Renal pelvis (tissue), 12 donors: ENCODE data around the gene C3orf18. TPM values are rescaled to one million over a fixed set of nuclear protein-coding genes. Genes with fewer than 3 reads are reported as not detected.

ENCODE experiments used
- DNase-seq: peaks from one replicate; pipeline ENCODE4 v3.0.0-alpha.2; 2013
- long read RNA-seq, 16 experiments: transcript quantifications; one replicate each; lab custom pipeline, GENCODE V29; 2026
- polyA plus RNA-seq, 3 donors: library from polyadenylated mRNA; unstranded; fragments of 120-200 nt; gene quantifications; one replicate each; pipeline ENCODE4 v1.2.1, GENCODE V29; 2013; ENCODE audit not compliant: insufficient read length in 3 of 3

C3orf18 gene
- 10 to 100 TPM; 15.7 to 21.2 (median 16.9) TPM for polyA plus RNA-seq
- long read RNA-seq, donor 1, partial matches to known transcripts = 10 of 17 reads
- long read RNA-seq, donor 1, other reads (novel, unspliced or antisense) = 0 of 17 reads
- long read RNA-seq, donor 2, partial matches to known transcripts = 0 of 8 reads
- long read RNA-seq, donor 2, other reads (novel, unspliced or antisense) = 0 of 8 reads
- long read RNA-seq, donor 3, partial matches to known transcripts = 0 of 1 reads
- long read RNA-seq, donor 3, other reads (novel, unspliced or antisense) = 0 of 1 reads
- long read RNA-seq, donor 4, partial matches to known transcripts = 32 of 43 reads
- long read RNA-seq, donor 4, other reads (novel, unspliced or antisense) = 6 of 43 reads
- long read RNA-seq, donor 5, partial matches to known transcripts = 0 of 2 reads
- long read RNA-seq, donor 5, other reads (novel, unspliced or antisense) = 0 of 2 reads
- long read RNA-seq, donor 6, partial matches to known transcripts = 0 of 2 reads
- long read RNA-seq, donor 6, other reads (novel, unspliced or antisense) = 0 of 2 reads
- long read RNA-seq, donor 7, partial matches to known transcripts = 0 of 5 reads
- long read RNA-seq, donor 7, other reads (novel, unspliced or antisense) = 0 of 5 reads
- long read RNA-seq, donor 8 = 0 reads
- long read RNA-seq, donor 9, partial matches to known transcripts = 0 of 4 reads
- long read RNA-seq, donor 9, other reads (novel, unspliced or antisense) = 0 of 4 reads
- long read RNA-seq, donor 10, transcript C3orf18-210 (4 exons, 788 nt) = major isoform, 6 of 11 reads
- long read RNA-seq, donor 10, partial matches to known transcripts = 5 of 11 reads
- long read RNA-seq, donor 10, other reads (novel, unspliced or antisense) = 0 of 11 reads
- long read RNA-seq, donor 11, partial matches to known transcripts = 7 of 8 reads
- long read RNA-seq, donor 11, other reads (novel, unspliced or antisense) = 0 of 8 reads
- long read RNA-seq, donor 12, transcript C3orf18-210 (4 exons, 788 nt) = major isoform, 5 of 42 reads
- long read RNA-seq, donor 12, partial matches to known transcripts = 14 of 42 reads
- long read RNA-seq, donor 12, other reads (novel, unspliced or antisense) = 22 of 42 reads
- long read RNA-seq, donor 13, partial matches to known transcripts = 0 of 1 reads
- long read RNA-seq, donor 13, other reads (novel, unspliced or antisense) = 0 of 1 reads
- long read RNA-seq, donor 14 = 0 reads
- long read RNA-seq, donor 15, partial matches to known transcripts = 13 of 18 reads
- long read RNA-seq, donor 15, other reads (novel, unspliced or antisense) = 0 of 18 reads
- long read RNA-seq, donor 16, partial matches to known transcripts = 0 of 8 reads
- long read RNA-seq, donor 16, other reads (novel, unspliced or antisense) = 0 of 8 reads

DNA sequence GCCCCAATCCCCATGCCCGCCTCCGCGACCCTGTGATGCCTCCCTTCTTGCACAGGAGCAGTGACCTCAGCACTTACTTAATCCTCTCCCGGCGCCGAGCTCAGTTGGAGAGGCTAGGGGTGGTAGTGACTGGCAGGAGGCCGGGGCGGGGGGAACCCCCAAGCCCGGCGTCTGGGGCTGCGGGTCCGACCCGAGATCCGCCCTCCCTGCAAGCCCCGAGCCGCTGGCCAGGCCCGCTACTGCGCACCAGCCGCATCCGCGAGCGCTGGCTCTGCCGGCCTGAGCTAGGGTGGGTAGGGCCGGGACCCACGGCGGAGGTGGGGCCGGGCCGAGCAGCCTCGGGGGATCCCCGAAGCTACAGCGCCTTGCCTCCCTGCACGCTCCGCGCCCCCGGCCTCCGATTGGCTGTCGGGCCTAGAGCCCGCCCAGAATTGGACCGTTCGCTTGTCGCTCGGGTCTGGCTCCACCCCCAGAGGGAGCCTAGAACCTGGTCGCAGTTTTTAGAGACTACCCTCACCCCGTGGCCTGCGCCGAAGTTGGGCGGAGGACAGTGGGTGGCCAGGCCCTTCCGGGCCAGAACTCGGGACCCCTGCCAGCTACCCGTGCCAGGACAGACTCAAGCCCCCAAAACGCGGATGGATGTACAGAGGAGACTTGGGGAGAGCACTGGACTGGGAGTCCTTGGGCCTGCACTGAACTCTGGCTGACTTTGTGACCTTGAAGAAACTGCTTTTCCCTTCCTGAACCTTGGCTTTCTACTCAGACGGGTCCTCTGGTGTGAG is at the start of gene C3orf18:
TSS of gene C3orf18 (minus strand) at position 362 of the 782 bp plus-strand sequence. CDS start 2,048 bp downstream, outside the sequence.
- DNase-seq = peak; percentile 82

DNA sequence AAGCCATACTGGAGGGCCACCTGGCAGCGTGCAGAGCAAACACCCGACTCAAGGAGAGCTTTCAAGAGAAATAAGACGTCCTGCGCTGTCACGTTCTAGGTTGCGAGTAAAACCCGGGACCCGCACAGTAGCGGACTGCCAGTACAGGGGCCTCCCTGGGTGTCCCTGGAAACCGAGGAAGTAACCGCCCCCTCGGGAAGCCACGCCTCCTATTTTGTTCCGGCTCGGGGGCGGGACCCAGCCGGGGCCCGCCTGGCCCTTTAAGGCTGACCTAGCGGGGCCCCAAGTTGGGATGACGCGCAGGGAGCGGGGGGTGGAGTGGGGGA is 49.2 kb upstream of the C3orf18 start:
- peak; percentile 92 for DNase-seq

DNA sequence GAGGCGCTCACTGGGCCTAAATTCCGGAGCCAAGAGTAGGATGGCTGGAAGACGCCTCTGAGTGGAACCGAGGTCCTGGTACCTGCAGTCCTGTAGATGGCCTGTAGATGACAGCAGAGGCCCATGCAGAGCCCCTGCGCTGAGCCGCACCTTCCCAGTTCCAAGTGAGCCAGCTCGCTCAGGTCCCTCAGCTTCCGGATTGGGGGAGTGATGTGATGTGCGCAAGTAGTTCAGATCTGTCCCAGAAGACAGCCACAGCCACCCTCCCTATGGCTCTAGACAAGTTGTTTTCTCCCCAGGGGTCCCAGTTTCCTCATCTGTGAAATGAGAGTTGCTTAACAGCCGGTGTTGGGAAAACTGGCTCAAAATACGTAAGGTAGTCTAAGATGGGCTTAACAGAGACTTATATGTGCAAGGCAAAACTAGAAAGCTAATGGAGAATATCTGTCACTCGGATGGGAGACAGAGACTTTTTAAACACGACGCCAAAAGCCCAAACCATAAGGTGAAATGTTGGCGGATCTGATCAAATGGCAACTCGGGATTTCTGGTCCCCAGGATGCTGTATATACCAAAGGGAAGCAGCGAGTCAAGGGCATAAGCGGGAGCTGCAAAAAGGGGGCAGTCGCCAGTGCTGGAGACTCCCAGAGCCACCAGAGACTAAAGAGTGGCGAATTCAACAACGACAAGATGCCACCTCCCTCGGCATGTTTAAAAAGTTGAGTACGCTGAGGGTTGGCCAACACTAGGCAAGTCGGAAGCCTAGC is 48.6 kb upstream of the C3orf18 start:
- peak; percentile 83 for DNase-seq

DNA sequence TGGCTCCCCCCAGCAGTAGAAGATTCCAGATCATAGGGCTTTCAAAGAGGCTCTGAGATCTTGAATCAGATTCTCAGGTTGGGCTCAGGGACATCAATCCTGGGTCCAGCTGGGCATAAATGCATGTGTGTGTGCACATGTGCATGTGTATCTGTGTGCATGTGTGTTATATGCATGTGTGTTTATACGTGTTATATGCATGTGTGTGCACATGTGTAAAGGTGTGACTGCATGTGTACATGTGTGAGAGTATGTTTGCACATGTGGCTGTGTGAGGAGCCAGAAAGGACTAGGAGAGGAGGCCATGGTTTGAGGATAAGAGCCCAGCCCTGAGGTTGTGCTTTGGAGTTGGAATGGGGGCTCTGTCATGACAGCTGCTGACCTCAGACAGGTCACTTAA is 47.6 kb upstream of the C3orf18 start:
- DNase-seq = no peak

DNA sequence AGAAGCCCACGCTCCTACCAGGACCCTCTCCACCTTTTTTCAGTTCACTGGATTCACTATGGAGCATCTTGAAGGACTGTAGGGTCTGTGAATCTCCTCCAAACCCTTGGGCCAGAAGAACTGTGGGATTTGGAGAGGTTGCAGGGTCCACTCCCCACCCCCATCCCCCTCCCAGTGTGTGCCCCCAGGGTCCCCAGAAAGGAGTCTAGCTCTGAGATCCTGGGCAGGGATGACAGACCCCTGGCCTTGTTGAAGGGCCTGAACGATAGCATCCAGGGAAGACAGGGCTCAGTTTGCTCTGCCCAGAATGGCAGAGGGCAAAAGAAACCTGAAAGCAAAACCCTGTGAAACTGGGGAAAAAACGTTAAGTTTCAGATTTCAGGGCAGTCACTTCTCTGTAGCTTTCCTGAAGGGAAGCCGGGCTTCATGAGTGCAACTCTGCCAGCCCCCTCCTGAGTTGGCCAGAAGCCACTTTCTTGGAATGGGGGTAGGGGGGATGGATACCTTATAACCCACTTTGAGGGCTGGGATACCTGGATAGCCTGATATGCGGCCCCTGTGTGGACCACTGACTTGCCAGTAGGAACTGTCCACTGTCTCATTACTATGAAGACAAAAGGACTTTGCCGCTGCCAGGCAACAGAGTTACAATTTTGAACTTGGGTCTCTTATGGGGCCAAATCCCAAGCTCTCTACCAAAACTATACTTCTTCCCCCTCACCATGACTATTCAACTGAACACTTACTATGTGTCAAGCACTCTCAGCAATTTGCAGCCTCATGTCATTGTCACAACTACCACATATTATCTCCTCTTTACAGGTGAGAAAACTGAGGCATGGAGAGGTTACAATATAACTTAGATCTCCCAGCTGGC is 45.7 kb upstream of the C3orf18 start:
- no peak for DNase-seq

DNA sequence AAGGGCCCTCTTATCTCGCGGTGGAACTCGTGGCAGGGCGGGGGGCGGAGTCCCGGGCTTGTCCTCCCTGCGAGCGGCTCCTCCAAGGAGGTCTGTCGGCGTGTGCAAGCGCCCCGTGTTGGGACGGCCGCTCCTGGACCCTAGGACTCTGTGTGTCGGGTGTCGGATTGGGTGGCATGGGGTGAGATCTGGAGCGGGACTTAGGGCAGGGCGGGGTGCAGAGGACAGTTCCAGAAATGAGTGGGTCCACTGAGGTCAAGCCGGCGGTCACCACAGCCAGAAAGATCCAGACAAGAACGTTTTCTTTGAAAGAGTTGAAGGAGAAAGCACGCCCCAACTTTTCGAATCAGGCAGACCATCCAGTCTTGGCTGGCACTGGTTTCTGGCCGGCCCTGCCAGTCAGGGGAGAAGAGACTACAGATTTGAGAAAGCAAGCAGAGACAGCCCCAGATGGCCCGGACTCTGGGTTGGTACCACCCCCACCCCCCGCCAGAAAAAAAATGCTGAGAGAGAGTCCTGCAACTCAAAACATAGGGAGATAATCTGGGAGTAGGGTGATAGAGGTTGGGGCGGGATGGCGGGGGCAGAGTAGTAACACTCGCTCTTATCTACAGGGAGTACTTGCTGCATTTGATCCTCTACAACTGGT is 44.8 kb upstream of the C3orf18 start:
- no peak for DNase-seq

DNA sequence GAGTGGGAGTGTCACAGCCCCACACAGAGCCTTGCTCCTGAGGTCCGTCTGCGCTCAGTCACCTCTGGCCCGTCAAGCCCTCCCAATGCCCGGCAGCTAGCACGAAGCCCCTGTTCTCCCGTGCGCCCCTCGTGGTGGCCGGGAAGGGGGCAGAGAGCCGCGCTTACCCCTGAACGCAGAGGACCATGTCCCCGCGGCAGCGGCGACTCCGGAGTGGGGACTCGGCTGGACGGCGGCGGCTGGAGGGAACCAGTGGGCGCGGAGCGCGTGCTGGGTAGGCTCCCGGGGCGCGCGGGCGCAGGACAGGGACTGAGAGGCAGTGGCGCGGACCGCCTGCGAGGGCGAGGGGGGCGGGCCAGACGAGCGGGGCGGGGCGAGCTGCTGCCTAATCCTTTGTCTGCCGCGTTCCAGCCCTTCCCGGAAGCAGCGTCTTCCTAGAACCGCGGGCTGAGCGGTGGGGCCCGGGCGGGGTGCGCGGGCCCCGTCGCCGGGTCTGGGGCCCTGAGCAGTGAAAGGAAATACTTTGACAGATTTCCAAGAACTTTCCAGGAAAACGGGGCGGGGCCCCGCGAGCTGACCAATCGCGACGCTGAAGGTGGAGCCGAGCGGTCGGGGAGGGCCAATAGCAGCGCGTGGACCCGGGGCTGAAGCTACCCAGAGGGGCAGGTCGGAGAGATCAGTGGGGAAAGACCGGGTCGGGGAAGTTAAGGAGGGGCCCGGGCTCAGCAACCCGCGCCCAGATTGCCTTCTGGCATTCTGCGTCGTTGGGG is 44.1 kb upstream of the C3orf18 start, which contains the start of gene CISH:
TSS of gene CISH (minus strand) at position 311 of the 770 bp plus-strand sequence. CDS start at position 187, 124 bp downstream.
- DNase-seq = peak; percentile 97

DNA sequence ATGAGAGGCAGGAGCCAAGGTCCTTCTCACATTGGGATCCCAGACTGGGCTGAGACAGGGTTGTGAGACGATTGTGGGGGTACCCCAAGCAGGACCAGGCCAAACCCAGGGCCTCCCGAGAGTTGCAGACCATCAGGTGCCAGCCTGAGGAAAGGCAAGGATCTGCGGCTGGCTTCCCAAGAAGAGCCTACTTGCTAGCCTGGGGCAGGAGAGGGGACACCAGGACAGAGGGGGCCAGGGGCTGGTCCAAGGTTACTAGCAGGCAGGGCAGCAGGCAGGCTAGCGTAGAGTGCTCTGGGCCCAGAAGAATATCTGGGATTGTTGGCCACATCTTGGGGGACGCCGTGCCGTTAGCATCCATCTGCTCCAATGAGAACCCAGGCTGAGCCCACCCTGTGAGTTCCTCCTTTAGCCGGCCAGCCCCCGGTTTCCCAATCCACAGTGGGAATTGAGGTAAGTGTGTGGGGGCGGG is 43.5 kb upstream of the C3orf18 start:
- no peak for DNase-seq

DNA sequence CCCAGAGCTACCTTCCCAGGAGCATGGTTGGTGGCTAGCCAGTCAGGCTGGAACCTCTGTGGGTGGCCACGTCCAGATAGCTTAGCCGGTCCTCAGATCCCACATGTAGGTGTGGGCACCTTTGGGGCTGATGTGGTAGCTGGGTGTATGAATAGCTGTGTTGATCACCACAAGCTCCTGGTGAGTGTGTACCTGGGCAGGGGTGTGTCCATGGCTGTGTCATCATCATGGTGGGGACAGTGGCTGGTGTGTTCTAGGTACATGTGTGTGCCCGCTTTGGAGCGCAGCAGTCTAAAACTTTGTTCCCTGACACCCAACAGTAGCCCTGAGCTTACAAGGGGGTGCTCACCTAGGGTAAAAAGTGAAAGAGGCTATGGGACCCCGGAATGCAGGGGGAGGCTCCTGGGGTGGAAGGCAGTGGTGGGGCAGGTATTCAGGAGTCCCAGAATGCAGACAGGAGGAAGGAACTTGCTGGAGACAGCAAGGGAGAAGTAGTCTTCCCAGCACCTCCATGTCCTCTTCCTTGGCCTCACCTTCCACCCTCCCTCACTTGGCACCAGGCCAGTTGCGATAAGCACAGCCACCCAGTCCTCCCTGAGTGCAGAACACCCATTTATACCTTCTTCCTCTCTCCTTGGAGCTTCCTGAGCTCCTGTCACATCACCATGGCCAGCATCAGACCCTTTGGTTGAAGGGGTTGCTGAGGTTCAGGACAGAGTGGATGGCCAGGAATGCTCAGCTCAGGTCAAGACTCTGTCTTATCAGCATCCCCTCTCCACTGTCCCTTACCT is 42.8 kb upstream of the C3orf18 start:
- no peak for DNase-seq

DNA sequence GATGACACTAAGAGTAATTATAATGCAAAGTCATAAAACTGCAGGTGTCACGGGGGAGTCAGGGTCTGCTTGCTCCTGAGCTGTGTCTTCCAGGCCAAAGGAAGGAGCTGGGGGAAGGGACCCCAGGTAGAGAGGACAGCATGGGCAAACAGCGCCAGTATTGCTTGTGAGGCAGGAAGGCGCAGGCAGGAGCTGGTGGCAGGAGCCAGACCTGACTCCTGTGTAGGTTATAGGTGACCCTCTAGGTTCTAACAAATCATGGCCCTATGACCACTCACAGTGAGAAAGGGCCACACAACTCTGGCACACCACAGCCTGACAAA is 42.2 kb upstream of the C3orf18 start:
- no peak for DNase-seq

DNA sequence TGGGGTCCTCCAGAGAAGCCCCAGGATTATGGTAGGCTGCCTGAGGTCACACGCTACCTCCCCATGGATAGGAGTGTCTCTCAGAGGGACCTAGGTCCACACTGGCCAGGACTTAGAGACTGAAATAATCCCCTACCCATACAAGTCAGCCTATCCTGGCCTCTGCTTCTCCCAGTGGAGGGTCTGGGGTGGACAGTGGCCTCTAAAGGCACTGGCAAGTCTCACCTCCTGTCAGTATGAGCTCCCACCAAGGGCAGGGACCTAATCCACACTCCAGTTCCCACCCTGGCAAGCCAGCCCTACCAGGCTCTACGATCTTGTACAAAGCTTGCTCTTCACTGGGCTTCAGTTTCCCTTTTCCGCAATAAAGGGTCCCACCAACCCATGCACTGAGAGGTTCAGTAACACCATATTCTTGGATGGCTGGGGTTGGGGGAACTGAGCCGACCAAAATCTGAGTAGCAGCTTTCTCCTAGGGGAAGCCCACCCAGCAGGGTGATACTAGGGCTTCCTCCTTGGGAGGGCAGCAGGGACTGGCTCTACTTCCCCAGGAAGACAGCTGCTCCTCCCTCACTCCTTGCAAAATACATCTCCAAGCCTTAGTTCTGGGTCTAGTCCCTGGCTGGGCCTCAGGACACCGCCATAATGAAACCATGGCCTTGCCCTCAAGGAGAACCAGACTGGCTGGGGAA is 41.7 kb upstream of the C3orf18 start:
- DNase-seq = no peak

DNA sequence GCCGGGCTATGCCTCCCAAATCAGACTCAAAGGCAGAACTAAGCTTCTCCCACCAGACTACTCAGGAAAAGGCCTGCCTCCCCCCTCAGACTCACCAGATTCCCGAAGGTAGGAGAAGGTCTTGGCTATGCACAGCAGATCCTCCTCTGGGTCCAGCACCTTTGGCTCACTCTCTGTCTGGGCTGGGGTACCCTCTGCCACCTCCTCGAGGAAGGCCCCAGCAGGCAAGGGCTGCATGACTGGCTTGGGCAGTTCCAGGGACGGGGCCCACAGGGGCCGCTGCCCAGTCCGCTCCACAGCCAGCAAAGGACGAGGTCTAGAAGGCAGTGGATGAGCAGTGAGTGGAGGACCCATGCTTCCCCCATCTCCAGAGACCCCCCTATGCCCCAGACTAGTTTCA is 40.7 kb upstream of the C3orf18 start:
- DNase-seq = no peak

DNA sequence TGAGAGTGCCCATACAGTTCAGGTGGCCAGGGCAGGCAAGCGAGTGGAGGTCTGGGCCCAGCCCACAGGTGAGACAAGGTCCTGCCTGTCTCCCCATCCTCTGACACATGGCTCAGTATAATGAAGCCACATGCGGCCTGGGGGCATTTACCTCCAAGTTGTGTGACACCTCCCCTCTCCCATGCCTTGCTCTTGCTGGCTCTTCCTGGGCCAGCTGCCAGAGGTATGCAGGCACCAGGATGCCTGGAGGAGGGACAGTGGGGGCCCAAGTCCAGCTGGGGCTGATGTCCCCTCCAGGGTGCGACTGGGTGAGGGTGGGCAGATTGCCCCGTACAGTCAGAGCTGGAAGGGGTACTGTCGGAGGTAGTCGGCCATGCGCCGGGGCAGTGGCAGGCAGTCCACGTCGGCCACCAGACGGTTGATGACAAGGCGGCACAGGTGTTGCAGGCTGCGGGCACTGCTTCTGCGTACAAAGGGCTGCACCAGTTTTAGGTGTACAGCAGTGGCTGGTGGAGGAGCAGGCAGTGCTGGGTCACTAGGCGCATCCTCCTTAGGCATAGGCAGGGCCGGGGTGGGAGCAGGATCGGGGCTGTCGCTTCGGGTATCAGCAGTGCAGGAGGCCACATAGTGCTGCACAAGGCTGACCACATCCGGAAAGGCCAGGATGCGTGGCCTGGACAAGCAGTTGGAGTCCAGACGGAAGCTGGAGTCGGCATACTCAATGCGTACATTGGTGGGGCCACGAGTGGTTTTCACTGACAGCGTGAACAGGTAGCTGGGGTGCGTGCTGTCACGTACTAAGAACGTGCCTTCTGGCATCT is 39.9 kb upstream of the C3orf18 start:
- no peak for DNase-seq

DNA sequence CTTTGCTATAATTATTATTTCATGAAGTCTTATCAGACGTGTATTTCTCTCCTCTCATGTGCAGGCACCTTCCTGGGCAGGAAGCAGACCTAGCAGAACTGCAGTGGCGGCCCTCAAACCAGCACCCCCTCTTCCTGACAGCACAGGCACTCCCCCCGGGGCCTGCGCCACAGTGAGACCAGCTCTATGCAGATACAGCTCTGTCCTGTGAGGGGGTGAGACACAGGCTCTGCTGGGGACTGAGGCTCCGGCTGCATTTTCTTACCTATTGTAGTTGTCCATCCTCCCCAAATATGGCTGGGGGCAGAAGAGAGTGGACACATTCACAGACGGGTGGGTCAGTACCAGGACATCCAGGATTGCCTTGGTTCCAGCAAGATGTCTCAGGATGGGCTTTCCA is 39.0 kb upstream of the C3orf18 start:
- DNase-seq = no peak

DNA sequence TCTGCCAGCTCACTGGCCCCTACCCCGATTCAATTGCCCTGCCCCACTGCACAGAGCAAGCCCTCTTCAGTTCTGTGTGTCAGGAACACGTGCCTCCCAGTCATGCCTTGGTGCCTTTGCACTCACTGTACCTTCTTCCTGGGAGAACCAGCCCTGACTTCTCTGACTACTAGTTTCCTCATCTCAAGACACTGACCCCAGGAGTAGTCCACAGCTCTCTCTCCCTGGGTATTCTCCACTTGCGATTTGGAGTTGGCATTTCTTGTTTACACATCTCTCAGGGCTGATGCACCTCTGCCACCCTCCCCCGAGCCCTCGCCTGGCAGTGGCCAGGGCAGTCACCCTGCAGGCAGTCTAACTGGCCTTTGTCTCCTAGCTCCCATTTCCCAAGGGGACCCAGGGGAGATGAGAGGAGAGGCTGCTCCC is 38.4 kb upstream of the C3orf18 start:
- no peak for DNase-seq
